GM18508 (cell line): ENCODE data around the gene NANOS3.
"Not testable (repeated sequence)": the region's sequence is repeated elsewhere in the genome, so short reads cannot be mapped to it uniquely, and the experiment has no call there.

Experiments used
- ATAC-seq: cut with Tn5 transposase; IDR thresholded peaks from one replicate; pipeline ENCODE4 v1.9.1; 2021; ENCODE audit warnings: moderate number of reproducible peaks; ENCODE audit not compliant: insufficient read depth, unreplicated experiment

The NANOS3 gene

GRCh38 chr19:13842291-13843103, 34.4 kb upstream of the NANOS3 start:
- no peak for ATAC-seq

- no peak for ATAC-seq
These were observed 33.6 kb upstream of the NANOS3 start for GRCh38 chr19:13843104-13843921.

- no peak for ATAC-seq
These were observed 32.8 kb upstream of the NANOS3 start for GRCh38 chr19:13844130-13844631.

- ATAC-seq: peak; percentile 37
These were observed 30.2 kb upstream of the NANOS3 start for GRCh38 chr19:13846557-13847406.

- ATAC-seq: no peak
These were observed 29.3 kb upstream of the NANOS3 start for GRCh38 chr19:13847407-13848339.

GRCh38 chr19:13848340-13848677, 28.6 kb upstream of the NANOS3 start:
- ATAC-seq: no peak

- no peak for ATAC-seq
These were observed 27.9 kb upstream of the NANOS3 start for GRCh38 chr19:13848798-13849676.

GRCh38 chr19:13849991-13850909, 26.7 kb upstream of the NANOS3 start:
- ATAC-seq: no peak

GRCh38 chr19:13850910-13851733, 25.8 kb upstream of the NANOS3 start:
- no peak for ATAC-seq

GRCh38 chr19:13851734-13852114, 25.2 kb upstream of the NANOS3 start:
- ATAC-seq: not testable (repeated sequence)

GRCh38 chr19:13852171-13852707, 24.7 kb upstream of the NANOS3 start:
- ATAC-seq: not testable (repeated sequence)

GRCh38 chr19:13856497-13856896, 20.4 kb upstream of the NANOS3 start:
- no peak for ATAC-seq

GRCh38 chr19:13859361-13859880, 17.5 kb upstream of the NANOS3 start:
- no peak for ATAC-seq

GRCh38 chr19:13860679-13861391, 16.1 kb upstream of the NANOS3 start:
- ATAC-seq: no peak

- ATAC-seq: no peak
These were observed 15.6 kb upstream of the NANOS3 start for GRCh38 chr19:13861392-13861713.
